GM19043 (cell line): ENCODE measurements around the gene ST8SIA5.

ENCODE experiments used
- ATAC-seq: cut with Tn5 transposase; IDR thresholded peaks from one replicate; pipeline ENCODE4 v1.9.1; 2021; ENCODE audit warnings: low read depth; ENCODE audit not compliant: unreplicated experiment

ST8SIA5 gene

GRCh38 chr18:46748466-46748865, 8.4 kb downstream of the ST8SIA5 start:
- no peak for ATAC-seq

- ATAC-seq, result no peak
Observed at GRCh38 chr18:46740046-46740445, 16.8 kb downstream of the ST8SIA5 start.

GRCh38 chr18:46738491-46738890, 18.4 kb downstream of the ST8SIA5 start:
- ATAC-seq, result no peak

GRCh38 chr18:46736736-46737135, 20.1 kb downstream of the ST8SIA5 start:
- no peak for ATAC-seq

GRCh38 chr18:46736135-46736534, 20.7 kb downstream of the ST8SIA5 start:
- ATAC-seq, result no peak

GRCh38 chr18:46734981-46735380, 21.9 kb downstream of the ST8SIA5 start:
- no peak for ATAC-seq

- no peak for ATAC-seq
Observed at GRCh38 chr18:46733872-46734271, 23.0 kb downstream of the ST8SIA5 start.

- ATAC-seq, result no peak
Observed at GRCh38 chr18:46732801-46733200, 24.1 kb downstream of the ST8SIA5 start.

GRCh38 chr18:46732201-46732600, 24.7 kb downstream of the ST8SIA5 start:
- ATAC-seq, result no peak

- no peak for ATAC-seq
Observed at GRCh38 chr18:46731316-46731715, 25.5 kb downstream of the ST8SIA5 start.

- ATAC-seq, result no peak
Observed at GRCh38 chr18:46728219-46728930, 28.5 kb downstream of the ST8SIA5 start.

- no peak for ATAC-seq
Observed at GRCh38 chr18:46727177-46727576, 29.7 kb downstream of the ST8SIA5 start.

- ATAC-seq, result no peak
Observed at GRCh38 chr18:46725310-46725709, 31.5 kb downstream of the ST8SIA5 start.

- ATAC-seq, result no peak
Observed at GRCh38 chr18:46723856-46724415, 32.9 kb downstream of the ST8SIA5 start.

- ATAC-seq, result no peak
Observed at GRCh38 chr18:46722051-46722450, 34.8 kb downstream of the ST8SIA5 start.

GRCh38 chr18:46721331-46721730, 35.5 kb downstream of the ST8SIA5 start:
- no peak for ATAC-seq

GRCh38 chr18:46720521-46720920, 36.3 kb downstream of the ST8SIA5 start:
- no peak for ATAC-seq

GRCh38 chr18:46720092-46720491, 36.8 kb downstream of the ST8SIA5 start:
- ATAC-seq, result no peak

GRCh38 chr18:46719388-46719787, 37.5 kb downstream of the ST8SIA5 start:
- ATAC-seq, result no peak

- no peak for ATAC-seq
Observed at GRCh38 chr18:46718501-46719341, 38.1 kb downstream of the ST8SIA5 start.

GRCh38 chr18:46716827-46717226, 40.0 kb downstream of the ST8SIA5 start:
- ATAC-seq, result no peak

- ATAC-seq, result no peak
Observed at GRCh38 chr18:46716336-46716735, 40.5 kb downstream of the ST8SIA5 start.
